T-helper 1 cell treated with Interleukin-12 subunit alpha and Interleukin-12 subunit beta and Interleukin-4 antibody, amounts not matched to agents 30 μg/mL and 1 μg/mL, for 36 hours (primary cell): ENCODE results near the gene RNF180.
"Not testable (repeated sequence)": the region's sequence is repeated elsewhere in the genome, so short reads cannot be mapped to it uniquely, and the experiment has no call there.

Experiments used
- H3K27ac Mint-ChIP-seq: one replicate; pipeline ENCODE4 v1.8.0; 2021; ENCODE audit warnings: mild to moderate bottlenecking, mixed read lengths
- H3K27me3 Mint-ChIP-seq: one replicate; pipeline ENCODE4 v1.8.0; 2021; ENCODE audit warnings: low read depth, mixed read lengths
- H3K36me3 Mint-ChIP-seq: one replicate; pipeline ENCODE4 v1.8.0; 2021; ENCODE audit warnings: low read depth, mixed read lengths
- H3K4me1 Mint-ChIP-seq: one replicate; pipeline ENCODE4 v1.8.0; 2021; ENCODE audit warnings: low read depth, mixed read lengths
- H3K4me3 Mint-ChIP-seq: one replicate; pipeline ENCODE4 v1.8.0; 2021; ENCODE audit warnings: mild to moderate bottlenecking, moderate library complexity, mixed read lengths
- H3K9me3 Mint-ChIP-seq: one replicate; pipeline ENCODE4 v1.8.0; 2021; ENCODE audit warnings: mixed read lengths

The RNF180 gene

DNA sequence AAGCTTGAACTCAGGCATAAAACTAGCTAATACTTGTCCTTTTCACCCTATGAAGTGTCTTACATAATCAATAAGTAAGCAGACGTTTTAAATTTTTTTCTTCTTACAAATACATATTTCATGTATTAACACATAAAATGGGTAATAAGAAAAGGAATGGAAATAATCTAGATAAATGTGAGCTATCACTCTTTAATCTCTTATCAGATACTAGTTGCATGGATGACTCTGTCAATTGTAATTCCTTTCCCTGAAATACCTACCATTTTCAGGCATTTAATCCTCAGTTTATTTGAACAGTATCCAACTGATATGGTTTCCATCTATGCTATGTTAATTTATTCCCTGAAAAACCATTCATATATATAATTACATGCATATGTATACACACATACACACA is 174.1 kb downstream of the RNF180 start:
- Mint-ChIP-seq H3K27me3 (no peaks in the 10 kb centered on the region), H3K36me3 (no peaks in the 10 kb centered on the region), H3K4me1 (no peaks in the 10 kb centered on the region), H3K9me3 (peaks cover 6% of the 10 kb centered on the region), H3K27ac (no peak overlapping the region), H3K4me3 (no peak overlapping the region)

DNA sequence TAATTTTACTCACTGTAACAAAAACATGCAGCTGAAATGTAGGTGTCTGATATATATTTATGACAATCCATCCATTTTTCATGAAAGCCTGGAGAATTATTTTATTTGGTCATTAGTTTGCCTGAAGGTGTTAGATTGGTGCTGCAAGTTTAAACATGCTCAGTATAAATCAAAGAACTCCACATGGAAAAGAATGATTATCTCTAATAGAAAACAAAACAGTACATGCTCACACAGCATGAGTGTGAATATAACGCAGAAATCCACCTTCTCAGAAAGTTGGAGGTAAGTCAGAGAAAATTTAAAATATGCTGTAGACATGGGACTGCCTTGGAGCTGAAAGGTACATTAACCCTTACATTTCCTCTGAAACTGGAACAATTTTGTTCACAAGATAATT is 174.7 kb downstream of the RNF180 start:
- no peaks in the 10 kb centered on the region for H3K4me1 Mint-ChIP-seq
- no peaks in the 10 kb centered on the region for H3K27me3 Mint-ChIP-seq
- H3K36me3 Mint-ChIP-seq: no peaks in the 10 kb centered on the region
- no peak overlapping the region for H3K27ac Mint-ChIP-seq
- H3K9me3 Mint-ChIP-seq: peaks cover 6% of the 10 kb centered on the region
- no peak overlapping the region for H3K4me3 Mint-ChIP-seq

- Mint-ChIP-seq H3K27me3 (no peaks in the 10 kb centered on the region), H3K27ac (no peak overlapping the region), H3K9me3 (peaks cover 6% of the 10 kb centered on the region)
These were observed 175.7 kb downstream of the RNF180 start for GRCh38 chr5:64341340-64341739.

DNA sequence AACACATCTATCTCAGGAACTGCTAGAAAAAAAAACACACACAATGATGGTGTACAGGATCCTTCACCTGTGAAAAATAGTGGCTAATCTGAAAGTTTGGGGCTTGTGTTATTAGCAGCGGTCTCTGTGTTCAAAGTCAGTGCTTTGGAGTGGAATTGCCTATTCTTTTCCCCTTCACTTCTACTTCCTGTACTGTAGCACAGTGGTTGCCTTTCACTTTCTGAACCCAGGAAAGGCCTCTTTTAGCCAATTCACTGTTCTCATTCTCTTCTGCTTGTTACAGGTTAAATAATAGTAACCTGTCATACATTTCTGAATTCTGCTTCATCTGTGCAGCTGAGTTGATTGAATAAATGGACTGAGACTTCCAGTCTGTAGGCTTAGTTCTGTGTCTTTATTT is 178.9 kb downstream of the RNF180 start:
- H3K27me3 Mint-ChIP-seq: no peaks in the 10 kb centered on the region

More at GRCh38 chr5:64341340-64341739, 175.7 kb downstream of the RNF180 start:
- no peaks in the 10 kb centered on the region for H3K4me1 Mint-ChIP-seq
- H3K36me3 Mint-ChIP-seq: no peaks in the 10 kb centered on the region
- H3K4me3 Mint-ChIP-seq: no peak overlapping the region

GRCh38 chr5:64347309-64347708 is 181.7 kb downstream of the RNF180 start:
- no peaks in the 10 kb centered on the region for H3K36me3 Mint-ChIP-seq
- H3K4me1 Mint-ChIP-seq: no peaks in the 10 kb centered on the region
- H3K27ac Mint-ChIP-seq: no peak overlapping the region
- H3K9me3 Mint-ChIP-seq: no peaks in the 10 kb centered on the region
- H3K4me3 Mint-ChIP-seq: no peak overlapping the region
- no peaks in the 10 kb centered on the region for H3K27me3 Mint-ChIP-seq

More for the DNA sequence above, 178.9 kb downstream of the RNF180 start:
- no peak overlapping the region for H3K27ac Mint-ChIP-seq
- no peak overlapping the region for H3K4me3 Mint-ChIP-seq
- H3K9me3 Mint-ChIP-seq: no peaks in the 10 kb centered on the region
- H3K36me3 Mint-ChIP-seq: no peaks in the 10 kb centered on the region
- no peaks in the 10 kb centered on the region for H3K4me1 Mint-ChIP-seq

GRCh38 chr5:64364426-64364825 is 198.8 kb downstream of the RNF180 start:
- no peak overlapping the region for H3K27ac Mint-ChIP-seq
- no peaks in the 10 kb centered on the region for H3K36me3 Mint-ChIP-seq
- no peaks in the 10 kb centered on the region for H3K4me1 Mint-ChIP-seq
- peaks cover 18% of the 10 kb centered on the region for H3K9me3 Mint-ChIP-seq
- no peaks in the 10 kb centered on the region for H3K27me3 Mint-ChIP-seq
- no peak overlapping the region for H3K4me3 Mint-ChIP-seq

DNA sequence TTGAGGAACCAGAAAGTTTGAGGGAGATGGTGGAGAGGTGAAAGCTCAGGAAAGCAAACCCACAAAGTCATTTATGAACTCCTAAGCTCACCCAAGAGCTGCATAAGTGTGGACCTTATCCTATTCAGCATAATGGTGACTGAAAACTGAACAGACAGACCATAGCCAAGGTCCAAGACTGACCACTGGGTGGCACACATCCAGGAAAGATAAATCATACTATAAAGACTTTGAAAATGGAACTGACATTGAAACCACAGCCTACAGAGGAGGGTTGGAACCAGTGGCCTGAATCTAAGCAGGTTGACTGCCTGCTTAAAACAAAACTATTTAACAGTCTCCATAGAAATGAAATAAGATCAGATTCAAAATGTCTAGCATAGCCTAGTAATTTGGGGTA is 219.1 kb downstream of the RNF180 start:
- Mint-ChIP-seq H3K4me3 (no peak overlapping the region), H3K27ac (no peak overlapping the region), H3K4me1 (no peaks in the 10 kb centered on the region), H3K9me3 (peaks cover 3% of the 10 kb centered on the region), H3K36me3 (no peaks in the 10 kb centered on the region), H3K27me3 (no peaks in the 10 kb centered on the region)

GRCh38 chr5:64397552-64397951 is 231.9 kb downstream of the RNF180 start:
- Mint-ChIP-seq H3K4me1 (no peaks in the 10 kb centered on the region), H3K4me3 (no peak overlapping the region), H3K27ac (no peak overlapping the region), H3K36me3 (no peaks in the 10 kb centered on the region), H3K9me3 (peaks cover 19% of the 10 kb centered on the region), H3K27me3 (no peaks in the 10 kb centered on the region)

DNA sequence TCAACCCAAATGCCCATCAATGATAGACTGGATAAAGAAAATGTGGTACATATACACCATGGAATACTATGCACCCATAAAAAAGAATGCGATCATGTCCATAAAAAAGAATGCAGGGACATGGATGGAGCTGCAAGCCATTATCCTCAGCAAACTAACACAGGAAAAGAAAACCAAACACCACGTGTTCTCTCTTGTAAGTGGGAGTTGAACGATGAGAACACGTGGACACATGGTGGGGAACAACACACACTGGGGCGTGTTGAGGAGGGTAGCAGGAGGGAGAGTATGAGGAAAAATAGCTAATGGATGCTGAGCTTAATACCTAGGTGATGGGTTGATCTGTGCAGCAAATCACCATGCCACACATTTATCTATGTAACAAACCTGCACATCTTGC is 233.1 kb downstream of the RNF180 start:
- peaks cover 15% of the 10 kb centered on the region for H3K9me3 Mint-ChIP-seq
- not testable (repeated sequence) for H3K27ac Mint-ChIP-seq, H3K27me3 Mint-ChIP-seq, H3K36me3 Mint-ChIP-seq, H3K4me3 Mint-ChIP-seq, H3K4me1 Mint-ChIP-seq

DNA sequence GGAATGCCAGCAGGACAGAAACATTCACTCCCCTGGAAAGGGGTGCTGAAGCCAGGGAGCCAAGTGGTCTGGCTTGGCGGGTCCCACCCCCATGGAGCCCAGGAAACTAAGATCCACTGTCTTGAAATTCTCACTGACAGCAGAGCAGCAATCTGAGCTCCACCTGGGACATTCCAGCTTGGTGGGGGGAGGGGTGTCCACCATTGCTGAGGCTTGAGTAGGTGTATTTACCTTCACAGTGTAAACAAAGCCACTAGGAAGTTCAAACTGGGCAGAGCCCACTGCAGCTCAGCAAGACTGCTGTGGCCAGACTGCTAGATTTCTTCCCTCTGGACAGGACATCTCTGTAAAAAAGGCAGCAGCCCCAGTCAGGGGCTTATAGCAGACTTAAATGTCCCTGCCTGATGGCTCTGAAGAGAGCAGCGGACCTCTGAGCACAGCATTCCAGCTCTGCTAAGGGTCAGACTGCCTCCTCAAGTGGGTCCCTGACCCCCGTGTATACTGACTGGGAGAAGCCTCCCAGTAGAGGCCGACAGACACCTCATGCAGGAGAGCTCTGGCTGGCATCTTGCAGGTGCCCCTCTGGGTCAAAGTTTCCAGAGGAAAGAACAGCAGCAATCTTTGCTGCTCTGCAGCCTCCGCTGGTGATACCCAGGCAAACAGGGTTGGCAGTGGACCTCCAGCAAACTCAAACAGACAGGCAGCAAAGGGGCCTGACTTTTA is 241.6 kb downstream of the RNF180 start:
- not testable (repeated sequence) for H3K27ac Mint-ChIP-seq, H3K36me3 Mint-ChIP-seq, H3K4me1 Mint-ChIP-seq, H3K27me3 Mint-ChIP-seq, H3K4me3 Mint-ChIP-seq
- peaks cover 16% of the 10 kb centered on the region for H3K9me3 Mint-ChIP-seq

GRCh38 chr5:64417390-64417789 is 251.7 kb downstream of the RNF180 start:
- Mint-ChIP-seq H3K4me1 (no peaks in the 10 kb centered on the region), H3K9me3 (no peaks in the 10 kb centered on the region), H3K36me3 (no peaks in the 10 kb centered on the region), H3K27ac (no peak overlapping the region), H3K4me3 (no peak overlapping the region), H3K27me3 (no peaks in the 10 kb centered on the region)

DNA sequence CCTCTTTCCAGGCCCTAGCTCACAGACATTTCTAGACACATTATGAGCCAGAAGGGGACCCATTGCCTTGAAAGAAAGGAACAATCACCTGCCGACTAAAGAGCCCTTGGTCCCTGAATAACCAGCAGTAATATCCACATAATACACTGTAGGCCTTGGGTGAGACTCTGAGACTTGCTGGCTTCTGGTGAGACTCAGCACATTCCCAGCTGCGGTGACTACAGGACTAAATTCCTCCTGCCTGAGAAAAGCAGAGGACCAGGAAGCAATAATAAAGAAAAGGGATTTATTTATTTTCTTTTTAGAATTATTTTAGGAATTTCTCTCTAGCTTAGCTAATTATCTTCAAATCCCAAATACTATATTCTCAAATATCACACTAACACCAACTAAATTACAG is 252.4 kb downstream of the RNF180 start:
- Mint-ChIP-seq H3K36me3 (no peaks in the 10 kb centered on the region), H3K9me3 (no peaks in the 10 kb centered on the region), H3K4me3 (no peak overlapping the region), H3K27ac (no peak overlapping the region), H3K4me1 (no peaks in the 10 kb centered on the region), H3K27me3 (no peaks in the 10 kb centered on the region)
